NCI-H2171 treated with DMSO at 0.1 percent for 48 hours (cell line): ENCODE results near the gene PDZK1IP1.

Source experiments
- DNase-seq: peaks from one replicate; lab custom pipeline; 2025; lab: John Stamatoyannopoulos, UW

PDZK1IP1 gene

DNA sequence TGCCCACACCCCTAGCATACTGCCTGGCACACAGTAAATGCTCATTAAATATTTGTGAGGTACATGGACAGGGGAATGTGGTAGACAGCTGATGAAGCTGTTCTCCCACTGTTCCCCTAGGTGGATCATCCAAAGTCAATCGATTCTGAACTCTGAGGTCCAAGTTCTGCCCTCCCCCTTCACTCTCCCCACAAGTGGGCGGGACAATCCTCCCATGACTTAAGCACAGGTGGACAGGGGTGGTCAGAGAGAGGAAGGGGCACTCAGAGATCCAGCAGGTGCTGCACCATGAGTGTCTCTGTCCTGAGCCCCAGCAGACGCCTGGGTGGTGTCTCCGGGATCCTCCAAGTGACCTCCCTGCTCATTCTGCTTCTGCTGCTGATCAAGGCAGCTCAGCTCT, 52.6 kb downstream of the PDZK1IP1 start, which contains the start of gene CYP4A22:
Gene CYP4A22 (plus strand): TSS at position 244 of the 400 bp plus-strand sequence. CDS start 45 bp downstream, at position 289.
- DNase-seq: no peak
